Uterus (tissue), 2 donors: Measurements from ENCODE around the gene SLC16A6.
"Not testable (repeated sequence)": the region's sequence is repeated elsewhere in the genome, so short reads cannot be mapped to it uniquely, and the experiment has no call there.

Experiments
- POLR2A ChIP-seq, 2 donors: fragments of 450-650 bp; IDR thresholded peaks; one replicate each; pipeline ENCODE4 v1.6.1; 2016; ENCODE audit warnings: antibody characterized with exemption in 2 of 2, mild to moderate bottlenecking in 1 of 2, moderate library complexity in 1 of 2
- TF ChIP-seq, protein P1 (sequence below), 4 experiments: fragments of 200-600 bp in 2 of 4; fragments of 450-650 bp in 2 of 4; sonication (generic) in 2 of 4; IDR thresholded peaks; one replicate each; pipeline ENCODE4 v1.5.1; 2016 to 2019; ENCODE audit warnings: antibody characterized with exemption in 4 of 4, mild to moderate bottlenecking in 2 of 4, moderate library complexity in 1 of 4

DNA sequence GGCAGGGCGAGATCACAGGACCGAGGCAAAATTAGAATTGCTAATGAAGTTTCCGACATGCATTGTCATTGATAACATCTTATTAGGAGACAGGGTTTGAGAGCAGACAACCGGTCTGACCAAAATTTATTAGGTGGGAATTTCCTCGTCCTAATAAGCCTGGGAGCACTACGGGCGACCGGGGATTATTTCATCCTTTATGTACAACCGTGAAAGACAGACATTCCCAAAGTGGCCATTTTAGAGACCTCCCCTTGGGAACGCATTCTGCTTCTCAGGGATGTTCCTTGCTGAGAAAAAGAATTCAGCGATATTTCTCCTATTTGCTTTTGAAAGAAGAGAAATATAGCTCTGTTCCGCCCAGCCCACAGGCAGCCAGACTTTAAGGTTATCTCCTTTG lies 41.0 kb upstream of the SLC16A6 start:
- TF ChIP-seq POLR2A (IDR thresholded peaks at IDR 0.05): not testable (repeated sequence)
- TF ChIP-seq, protein P1, sequence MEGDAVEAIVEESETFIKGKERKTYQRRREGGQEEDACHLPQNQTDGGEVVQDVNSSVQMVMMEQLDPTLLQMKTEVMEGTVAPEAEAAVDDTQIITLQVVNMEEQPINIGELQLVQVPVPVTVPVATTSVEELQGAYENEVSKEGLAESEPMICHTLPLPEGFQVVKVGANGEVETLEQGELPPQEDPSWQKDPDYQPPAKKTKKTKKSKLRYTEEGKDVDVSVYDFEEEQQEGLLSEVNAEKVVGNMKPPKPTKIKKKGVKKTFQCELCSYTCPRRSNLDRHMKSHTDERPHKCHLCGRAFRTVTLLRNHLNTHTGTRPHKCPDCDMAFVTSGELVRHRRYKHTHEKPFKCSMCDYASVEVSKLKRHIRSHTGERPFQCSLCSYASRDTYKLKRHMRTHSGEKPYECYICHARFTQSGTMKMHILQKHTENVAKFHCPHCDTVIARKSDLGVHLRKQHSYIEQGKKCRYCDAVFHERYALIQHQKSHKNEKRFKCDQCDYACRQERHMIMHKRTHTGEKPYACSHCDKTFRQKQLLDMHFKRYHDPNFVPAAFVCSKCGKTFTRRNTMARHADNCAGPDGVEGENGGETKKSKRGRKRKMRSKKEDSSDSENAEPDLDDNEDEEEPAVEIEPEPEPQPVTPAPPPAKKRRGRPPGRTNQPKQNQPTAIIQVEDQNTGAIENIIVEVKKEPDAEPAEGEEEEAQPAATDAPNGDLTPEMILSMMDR (IDR thresholded peaks at IDR 0.05): not testable (repeated sequence)
